ENCODE results near the gene STARD8. TPM values are rescaled to one million over a fixed set of nuclear protein-coding genes. Genes with fewer than 3 reads are reported as not detected.
"Not testable (repeated sequence)": the region's sequence is repeated elsewhere in the genome, so short reads cannot be mapped to it uniquely, and the experiment has no call there.

The STARD8 gene
- total RNA-seq: 20.0 and 44.5 TPM in 2 replicates

GRCh38 chrX:68647156-68647957, at the start of gene STARD8:
Gene STARD8 (plus strand): TSS chrX:68647666. CDS start chrX:68647883, 217 bp downstream.
- peak; percentile 20 to 58 for DNase-seq (ENCODE audit: low read depth in 2 of 2)

- DNase-seq (ENCODE audit: low read depth in 2 of 2): no peak
These were observed 48.6 kb upstream of the STARD8 start for GRCh38 chrX:68598841-68599240.

DNA sequence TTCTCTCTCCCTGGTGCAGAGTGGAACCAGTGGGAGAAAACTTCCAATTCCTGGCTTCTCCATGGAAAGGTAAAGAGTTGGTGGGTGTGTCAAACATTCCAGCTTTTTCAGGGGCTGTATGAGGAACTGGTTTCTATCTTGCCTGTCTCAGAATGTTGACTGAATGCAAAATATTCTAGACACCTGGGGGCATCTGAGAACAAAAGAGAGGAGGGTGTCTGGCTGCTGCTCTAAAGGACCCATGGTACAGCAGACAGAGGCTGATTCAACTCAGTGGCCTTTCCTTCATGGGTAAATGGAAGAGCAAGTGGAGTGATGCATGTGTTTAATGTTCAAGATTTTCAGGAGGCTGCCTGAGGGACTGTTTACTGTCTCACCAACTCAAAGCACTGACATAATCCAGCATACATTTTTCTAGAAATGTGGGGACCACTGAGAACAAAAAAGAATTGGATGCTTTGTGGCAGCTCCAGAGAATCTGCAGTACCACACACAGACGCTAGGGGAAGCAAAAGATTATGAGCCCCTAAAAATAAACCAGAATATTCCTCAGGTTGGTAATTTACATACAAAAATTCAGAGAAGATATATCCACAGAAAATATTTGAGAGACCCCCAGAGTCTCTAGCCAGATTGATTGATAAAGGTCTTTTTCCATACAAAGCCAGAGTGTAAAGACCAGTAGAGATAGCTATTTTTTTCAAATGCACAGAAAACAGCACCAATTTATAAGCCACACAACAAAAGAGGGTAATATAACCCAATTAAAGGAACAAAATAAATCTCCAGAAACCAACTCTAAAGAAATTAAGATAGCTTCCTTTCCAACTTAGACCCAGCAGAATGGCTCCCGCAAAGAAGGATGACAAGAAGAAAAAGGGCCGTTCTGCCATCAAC, 48.0 kb upstream of the STARD8 start:
- DNase-seq (ENCODE audit: low read depth in 2 of 2): peak; percentile 1 to 7

DNA sequence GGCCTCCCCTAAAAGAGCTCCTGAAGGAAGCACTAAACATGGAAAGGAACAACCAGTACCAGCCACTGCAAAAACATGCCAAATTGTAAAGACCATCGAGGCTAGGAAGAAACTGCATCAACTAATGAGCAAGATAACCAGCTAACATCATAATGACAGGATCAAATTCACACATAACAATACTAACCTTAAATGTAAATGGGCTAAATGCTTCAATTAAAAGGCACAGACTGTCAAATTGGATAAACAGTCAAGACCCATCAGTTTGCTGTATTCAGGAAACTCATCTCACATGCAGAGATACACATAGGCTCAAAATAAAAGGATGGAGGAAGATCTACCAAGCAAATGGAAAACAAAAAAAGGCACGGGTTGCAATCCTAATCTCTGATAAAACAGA, 43.2 kb upstream of the STARD8 start:
- not testable (repeated sequence) for DNase-seq (ENCODE audit: low read depth in 2 of 2)

- not testable (repeated sequence) for DNase-seq (ENCODE audit: low read depth in 2 of 2)
These were observed 32.7 kb upstream of the STARD8 start for GRCh38 chrX:68614733-68615132.

- no peak for DNase-seq (ENCODE audit: low read depth in 2 of 2)
These were observed 19.5 kb upstream of the STARD8 start for GRCh38 chrX:68627986-68628385.

- not testable (repeated sequence) for DNase-seq (ENCODE audit: low read depth in 2 of 2)
These were observed 17.5 kb upstream of the STARD8 start for GRCh38 chrX:68629936-68630335.

- no peak for DNase-seq (ENCODE audit: low read depth in 2 of 2)
These were observed 16.1 kb upstream of the STARD8 start for GRCh38 chrX:68631336-68631735.

DNA sequence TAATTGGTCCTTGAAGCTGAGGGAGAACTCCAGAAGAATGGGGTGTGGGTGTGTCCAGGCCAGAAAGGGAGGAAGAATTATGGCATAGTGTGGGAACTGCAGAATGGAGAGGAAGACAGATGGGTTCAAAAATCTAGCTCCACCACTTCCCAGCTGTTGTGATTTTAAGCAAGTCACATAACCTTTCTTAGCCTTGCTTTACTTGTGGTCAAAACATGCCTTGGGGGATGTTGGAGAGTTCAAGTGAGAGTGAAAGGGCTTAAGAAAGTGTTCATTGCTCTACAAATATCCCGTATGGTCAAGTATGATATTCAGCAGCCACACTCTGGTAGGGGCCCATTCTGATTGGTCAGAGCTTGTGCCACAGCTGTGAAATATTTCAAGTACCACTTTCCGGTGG, 15.0 kb upstream of the STARD8 start:
- no peak for DNase-seq (ENCODE audit: low read depth in 2 of 2)

DNA sequence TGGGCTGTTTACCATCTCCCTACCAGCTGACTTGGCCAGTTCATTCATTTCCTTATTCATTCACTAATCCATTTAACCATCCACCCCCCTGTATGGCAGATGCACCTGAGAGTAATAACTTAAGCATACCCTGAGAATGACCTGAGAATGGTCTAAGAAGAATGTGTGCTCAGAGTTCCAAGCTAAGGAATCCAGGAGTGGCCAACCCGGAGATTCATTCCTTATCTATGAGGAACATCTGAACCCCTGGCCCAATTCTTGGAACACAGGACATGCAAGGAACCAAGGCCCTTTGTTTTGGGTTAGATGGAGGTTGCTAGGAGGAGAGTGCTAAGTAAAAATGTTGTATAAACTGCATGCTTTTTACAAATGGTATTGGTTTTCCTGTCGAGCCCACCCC, 13.5 kb upstream of the STARD8 start:
- no peak for DNase-seq (ENCODE audit: low read depth in 2 of 2)

DNA sequence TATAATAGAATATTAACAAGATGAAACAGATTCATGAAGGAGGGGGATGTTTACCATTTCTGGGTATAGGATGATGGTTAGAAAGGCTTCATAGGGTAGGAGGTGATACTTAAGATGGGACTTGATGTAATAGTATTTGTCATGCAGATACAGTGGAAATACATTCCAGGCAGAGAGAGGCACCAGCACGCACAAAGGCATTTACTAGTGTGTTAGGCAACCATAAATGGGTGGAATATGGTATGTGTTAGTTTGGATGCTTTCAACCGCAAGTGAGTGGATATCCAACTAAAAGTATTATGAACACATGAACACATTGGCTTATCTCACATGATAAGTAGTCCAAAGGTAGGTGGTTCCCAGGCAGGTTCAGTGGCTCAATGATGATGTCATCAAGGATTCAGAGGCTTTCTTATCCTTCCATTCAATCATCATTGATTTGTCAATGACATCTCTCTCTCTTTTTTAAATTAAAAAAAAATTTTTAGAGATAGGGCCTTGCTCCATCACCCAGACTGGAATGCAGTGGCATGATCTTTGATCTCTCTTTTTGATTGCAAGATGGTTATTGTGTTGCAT, 12.7 kb upstream of the STARD8 start:
- DNase-seq (ENCODE audit: low read depth in 2 of 2): no peak

- DNase-seq (ENCODE audit: low read depth in 2 of 2): no peak
These were observed 6.8 kb upstream of the STARD8 start for GRCh38 chrX:68640661-68641060.

- no peak for DNase-seq (ENCODE audit: low read depth in 2 of 2)
These were observed 2.6 kb upstream of the STARD8 start for GRCh38 chrX:68644861-68645260.

DNA sequence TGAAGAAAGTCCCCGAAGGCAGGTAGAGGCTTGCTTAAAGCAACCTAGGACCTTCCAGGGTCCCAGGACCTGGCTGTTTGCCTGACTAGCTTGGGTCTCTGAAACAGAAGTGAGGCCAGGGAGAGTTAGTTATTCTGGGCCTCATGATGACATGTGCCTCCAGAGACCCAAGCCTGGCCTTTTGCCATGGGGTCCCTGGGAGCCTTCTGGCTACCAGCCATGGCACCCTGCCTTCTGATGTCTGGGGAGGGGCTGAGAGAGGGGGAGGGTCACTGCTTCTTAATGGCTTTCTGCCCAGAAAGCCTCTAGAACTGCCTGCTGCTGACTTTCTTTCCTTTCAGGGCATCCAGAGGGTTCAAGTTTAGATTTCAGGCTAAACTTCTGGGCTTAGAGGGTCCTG, 1.0 kb upstream of the STARD8 start:
- DNase-seq (ENCODE audit: low read depth in 2 of 2): no peak

- DNase-seq (ENCODE audit: low read depth in 2 of 2): no peak
These were observed 1.5 kb downstream of the STARD8 start for GRCh38 chrX:68648960-68649359.

- DNase-seq (ENCODE audit: low read depth in 2 of 2): peak in 1 of 2 donors; percentile 4
These were observed 3.0 kb downstream of the STARD8 start for GRCh38 chrX:68650491-68650890.

DNA sequence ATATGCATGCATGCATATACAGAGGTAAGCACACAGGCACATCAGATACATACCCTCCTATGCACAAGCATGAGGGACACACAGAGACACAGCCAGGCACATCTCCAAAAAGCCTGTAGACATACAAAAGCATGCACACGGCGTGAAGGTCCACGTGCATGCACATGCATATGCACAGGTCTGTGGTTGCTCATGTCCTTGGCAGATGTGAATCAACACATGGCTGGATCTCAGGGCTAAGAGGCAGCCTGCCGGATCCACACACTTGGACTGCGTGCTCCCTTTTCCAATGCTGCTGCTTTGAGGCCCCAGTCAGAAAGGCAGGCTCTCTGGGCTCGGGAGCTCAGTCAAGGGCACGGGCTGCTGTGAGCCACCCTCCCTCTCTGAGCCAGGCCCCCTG, 3.6 kb downstream of the STARD8 start:
- no peak for DNase-seq (ENCODE audit: low read depth in 2 of 2)

DNA sequence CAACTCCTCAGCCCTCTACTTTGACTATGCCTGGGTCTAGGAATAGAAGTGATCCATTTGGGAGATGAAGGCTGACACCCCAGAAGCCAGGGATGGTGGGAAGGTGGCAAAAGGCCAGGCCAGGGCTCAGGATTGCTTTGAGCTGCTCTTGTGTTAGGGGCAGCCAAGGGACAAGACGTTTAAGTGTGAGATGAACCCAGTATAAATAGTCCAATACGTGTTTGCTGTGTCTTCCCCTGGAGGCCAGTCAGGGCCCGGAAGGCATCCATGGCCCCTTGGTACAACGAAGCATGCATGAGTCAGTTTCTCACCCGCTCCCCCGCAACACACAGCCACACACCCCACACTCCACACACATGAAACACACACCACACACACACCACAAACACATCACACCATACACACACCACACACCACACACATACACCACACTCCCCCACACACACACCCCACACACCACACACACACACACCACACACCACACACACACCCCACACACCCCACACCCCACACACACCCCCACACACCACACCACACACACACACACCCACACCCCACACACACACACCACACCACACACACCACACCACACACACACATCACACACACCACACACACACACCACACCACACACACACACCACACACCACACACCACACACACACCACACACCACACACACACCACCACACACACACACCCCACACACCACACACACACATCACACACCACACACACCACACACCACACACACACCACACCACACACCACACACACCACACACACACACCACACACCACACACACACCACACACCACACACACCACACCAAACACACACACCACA, 5.1 kb downstream of the STARD8 start:
- DNase-seq (ENCODE audit: low read depth in 2 of 2): no peak

DNA sequence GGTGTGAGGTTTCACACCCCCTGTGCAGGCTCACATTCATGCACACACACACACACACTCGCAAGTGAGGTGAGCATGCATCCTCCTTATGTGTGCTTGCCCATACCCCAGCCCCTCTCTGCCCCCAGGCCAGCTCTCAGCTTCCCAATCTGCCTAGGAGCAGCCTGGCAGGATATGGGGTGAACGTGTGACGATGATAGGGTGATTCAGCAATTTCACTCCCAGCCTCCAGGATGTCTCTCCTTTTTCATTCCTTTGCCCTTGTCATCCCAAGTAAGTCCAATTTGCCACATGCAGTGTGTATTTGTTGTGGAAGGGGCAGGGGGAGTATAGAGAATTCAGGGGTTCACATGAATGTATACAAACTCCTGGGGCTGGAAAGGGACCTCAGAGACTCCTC, 7.2 kb downstream of the STARD8 start:
- DNase-seq (ENCODE audit: low read depth in 2 of 2): no peak

DNA sequence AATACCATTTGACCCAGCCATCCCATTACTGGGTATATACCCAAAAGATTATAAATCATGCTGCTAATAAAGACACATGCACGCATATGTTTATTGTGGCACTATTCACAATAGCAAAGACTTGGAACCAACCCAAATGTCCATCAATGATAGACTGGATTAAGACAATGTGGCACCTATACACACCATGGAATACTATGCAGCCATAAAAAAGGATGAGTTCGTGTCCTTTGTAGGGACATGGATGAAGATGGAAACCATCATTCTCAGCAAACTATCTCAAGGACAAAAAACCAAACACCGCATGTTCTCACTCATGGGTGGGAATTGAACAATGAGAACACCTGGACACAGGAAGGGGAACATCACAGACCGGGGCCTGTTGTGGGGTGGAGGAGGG, 9.0 kb downstream of the STARD8 start:
- not testable (repeated sequence) for DNase-seq (ENCODE audit: low read depth in 2 of 2)

GRCh38 chrX:68658530-68658929, 11.1 kb downstream of the STARD8 start:
- no peak for DNase-seq (ENCODE audit: low read depth in 2 of 2)

All from dermis microvascular lymphatic vessel endothelial cell (primary cell).